HCT116 (cell line): Measurements from ENCODE around the gene TAF1C. TPM values are rescaled to one million over a fixed set of nuclear protein-coding genes. Genes with fewer than 3 reads are reported as not detected.

ENCODE experiments used
- ATAC-seq: fragments of 200-7000 bp; cut with Tn5 transposase; 2 replicates; pipeline ENCODE4 v1.9.1; 2020; ENCODE audit warnings: mild to moderate bottlenecking, moderate library complexity
- BruUV-seq: library from RNA; stranded (reverse); fragments of 400-500 nt; replicated peaks from 2 replicates; lab custom pipeline; 2021; lab: Mats Ljungman, UMichigan
- CTCF ChIA-PET: fragments of 300-600 bp; sonication (Branson Sonifier 250); formaldehyde crosslinking; loops from one replicate; lab custom pipeline; 2021; ENCODE audit warnings: antibody characterized with exemption; lab: Charles Lee
- POLR2A ChIA-PET: fragments of 300-600, 350-600 bp; sonication (Branson Sonifier 250); formaldehyde crosslinking; loops from one replicate; lab custom pipeline; 2021; ENCODE audit warnings: antibody characterized with exemption; lab: Charles Lee
- RAD21 ChIA-PET, 2 experiments: fragments of 300-600 bp; sonication (Branson Sonifier 250); formaldehyde crosslinking; loops; one replicate each; lab custom pipeline; 2023; ENCODE audit warnings: low total read pairs in 2 of 2; ENCODE audit not compliant: uncharacterized antibody in 2 of 2, unreplicated experiment in 2 of 2, low non-redundant PET in 1 of 2; lab: Charles Lee
- DNase-seq: peaks from one replicate; pipeline ENCODE4 v3.0.0-alpha.2; 2010; ENCODE audit warnings: low read depth, low spot score
- H2AFZ ChIP-seq: fragments of 200-600 bp; shearing (Covaris generic), sonication (generic); 2 replicates; pipeline ENCODE4 v1.6.1; 2017; ENCODE audit warnings: low read depth, mixed run types, mixed read lengths, antibody characterized with exemption, low read length; ENCODE audit not compliant: poor library complexity, severe bottlenecking
- H3K27ac ChIP-seq: 2 replicates; pipeline ENCODE4 v1.5.1; 2012; ENCODE audit warnings: low read depth, low read length
- H3K27me3 ChIP-seq: fragments of 200-600 bp; sonication (generic); 2 replicates; pipeline ENCODE4 v1.6.1; 2016; ENCODE audit warnings: mixed run types, low read length, mixed read lengths; ENCODE audit not compliant: insufficient read depth
- H3K36me3 ChIP-seq, 2 experiments: fragments of 200-500 bp in 1 of 2; fragments of 200-600 bp in 1 of 2; sonication (Bioruptor generic) in 1 of 2; sonication (generic) in 1 of 2; 2 replicates each; pipeline versions ENCODE4 v1.5.1 to v1.6.1; 2014 to 2016; ENCODE audit warnings: low read length in 2 of 2, inconsistent platforms in 1 of 2, mixed read lengths in 1 of 2, mixed run types in 1 of 2; ENCODE audit not compliant: insufficient read depth in 2 of 2, control insufficient read depth in 1 of 2
- H3K4me1 ChIP-seq, 2 experiments: fragments of 200-600 bp in 1 of 2; sonication (generic) in 1 of 2; 2 replicates each; pipeline versions ENCODE4 v1.5.1 to v1.6.1; 2012 to 2017; ENCODE audit warnings: low read length in 2 of 2, inconsistent platforms in 1 of 2, mild to moderate bottlenecking in 1 of 2, mixed read lengths in 1 of 2, mixed run types in 1 of 2, moderate library complexity in 1 of 2; ENCODE audit not compliant: insufficient read depth in 2 of 2, control insufficient read depth in 1 of 2
- H3K4me2 ChIP-seq: fragments of 200-600 bp; sonication (generic); 2 replicates; pipeline ENCODE4 v1.6.1; 2017; ENCODE audit warnings: mixed run types, low read length, mixed read lengths
- H3K4me3 ChIP-seq, 2 experiments: fragments of 200-600 bp in 1 of 2; sonication (generic) in 1 of 2; replicated peaks in 1 of 2; 2 replicates each; pipeline ENCODE4 v1.5.1; 2011 to 2016; ENCODE audit warnings: low read length in 2 of 2, control low read depth in 1 of 2, low read depth in 1 of 2, mild to moderate bottlenecking in 1 of 2, mixed read lengths in 1 of 2, mixed run types in 1 of 2
- H3K79me2 ChIP-seq: fragments of 200-600 bp; sonication (generic); 2 replicates; pipeline ENCODE4 v1.6.1; 2017; ENCODE audit warnings: mild to moderate bottlenecking, mixed run types, low read length, moderate library complexity, mixed read lengths; ENCODE audit not compliant: insufficient read depth
- H3K9ac ChIP-seq: fragments of 200-600 bp; sonication (generic); 2 replicates; pipeline ENCODE4 v1.6.1; 2016; ENCODE audit warnings: low read length, mixed read lengths
- H3K9me2 ChIP-seq: fragments of 200-600 bp; sonication (generic), shearing (Covaris generic); 2 replicates; pipeline ENCODE4 v1.6.1; 2017; ENCODE audit warnings: mixed run types, mild to moderate bottlenecking, moderate library complexity; ENCODE audit not compliant: insufficient read depth
- H3K9me3 ChIP-seq, 2 experiments: fragments of 200-500 bp in 1 of 2; fragments of 200-600 bp in 1 of 2; sonication (Bioruptor generic) in 1 of 2; sonication (generic) in 1 of 2; 2 replicates each; pipeline ENCODE4 v1.6.1; 2014 to 2017; ENCODE audit warnings: low read length in 2 of 2, mixed read lengths in 2 of 2, inconsistent platforms in 1 of 2, low read depth in 1 of 2, mild to moderate bottlenecking in 1 of 2, mixed run types in 1 of 2, moderate library complexity in 1 of 2; ENCODE audit not compliant: control insufficient read depth in 1 of 2, insufficient read depth in 1 of 2
- H4K20me1 ChIP-seq: fragments of 200-600 bp; sonication (generic), shearing (Covaris generic); 2 replicates; pipeline ENCODE4 v1.6.1; 2017; ENCODE audit warnings: mixed run types, mild to moderate bottlenecking, moderate library complexity; ENCODE audit not compliant: insufficient read depth
- CBX3 ChIP-seq: IDR thresholded peaks from 2 replicates; pipeline ENCODE4 v1.6.1; 2012; ENCODE audit warnings: low read depth
- CEBPB ChIP-seq: IDR thresholded peaks from 2 replicates; pipeline ENCODE4 v1.6.1; 2012; ENCODE audit warnings: low read depth
- ELF1 ChIP-seq: IDR thresholded peaks from 2 replicates; pipeline ENCODE4 v1.6.1; 2012; ENCODE audit warnings: low read depth, borderline replicate concordance
- EZH2 ChIP-seq: fragments of 200-600 bp; sonication (generic); IDR thresholded peaks from 2 replicates; pipeline ENCODE4 v1.6.1; 2017; ENCODE audit warnings: antibody characterized with exemption, mixed run types
- POLR2A ChIP-seq: IDR thresholded peaks from 2 replicates; pipeline ENCODE4 v1.7.0; 2011; ENCODE audit warnings: borderline replicate concordance; ENCODE audit not compliant: insufficient read depth, insufficient read length; ENCODE audit errors: extremely low read depth
- REST ChIP-seq: IDR thresholded peaks from 2 replicates; pipeline ENCODE4 v1.6.1; 2012; ENCODE audit warnings: low read depth
- SP1 ChIP-seq: IDR thresholded peaks from 2 replicates; pipeline ENCODE4 v1.6.1; 2012; ENCODE audit warnings: low read depth
- SRF ChIP-seq: IDR thresholded peaks from 2 replicates; pipeline ENCODE4 v1.6.1; 2012; ENCODE audit warnings: low read depth
- TCF7L2 ChIP-seq: IDR thresholded peaks from 2 replicates; pipeline ENCODE4 v1.7.0; 2011; ENCODE audit warnings: borderline replicate concordance, inconsistent platforms; ENCODE audit not compliant: insufficient read depth, insufficient read length; ENCODE audit errors: extremely low read depth
- YY1 ChIP-seq: IDR thresholded peaks from 2 replicates; pipeline ENCODE4 v1.6.1; 2011; ENCODE audit warnings: low read length, low read depth, moderate library complexity, mild to moderate bottlenecking; ENCODE audit not compliant: insufficient replicate concordance; ENCODE audit errors: extremely low read depth
- ZFX ChIP-seq: fragments of 450-650 bp; IDR thresholded peaks from 2 replicates; pipeline ENCODE4 v1.6.1; 2017
- ZNF274 ChIP-seq: fragments of 200-500 bp; sonication (Bioruptor generic); IDR thresholded peaks from 2 replicates; pipeline ENCODE4 v1.6.1; 2014; ENCODE audit warnings: mild to moderate bottlenecking, low read depth, low read length, inconsistent platforms
- intact Hi-C: fragments of 100-400 bp; cut with micrococcal nuclease; formaldehyde crosslinking; loops from 2 replicates; pipeline ENCODE4 v1.10.0; 2022
- total RNA-seq: library from RNA; stranded (reverse); gene quantifications from one replicate; pipeline ENCODE4 v1.2.1, GENCODE V29; 2021; ENCODE audit not compliant: unreplicated experiment

The TAF1C gene
- total RNA-seq, 1 experiment from 2014 or later = 76.3 TPM

GRCh38 chr16:84194018-84194417, 7.2 kb upstream of the TAF1C start:
- no peak for DNase-seq
- Histone ChIP-seq H3K27ac (no peak overlapping the region), H3K9ac (no peak overlapping the region), H3K4me3 (no peak overlapping the region), H3K79me2 (no peaks in the 10 kb centered on the region), H3K9me2 (no peaks in the 10 kb centered on the region), H3K9me3 (no peaks in the 10 kb centered on the region), H2AFZ (no peak overlapping the region), H3K4me1 (peaks cover 0 to 7% of the 10 kb centered on the region in 2 experiments; a peak in 1 of 4 replicates), H3K36me3 (no peaks in the 10 kb centered on the region), H4K20me1 (no peaks in the 10 kb centered on the region), H3K4me2 (no peak overlapping the region), H3K27me3 (no peaks in the 10 kb centered on the region)
- POLR2A ChIA-PET = no interaction called here
- no TSS peak for BruUV-seq
- RAD21 ChIA-PET = no interaction called here
- CTCF ChIA-PET = interaction anchor here (1.0 kb wide), 1 partner anchor 114 kb away, joined by 3 read pairs; no protein-coding TSS in a partner anchor
- no peak for ATAC-seq
- no peak for TF ChIP-seq TCF7L2
- no peak for TF ChIP-seq ZNF274
- no peak for TF ChIP-seq ELF1
- no peak for TF ChIP-seq ZFX
- no peak for TF ChIP-seq CBX3
- TF ChIP-seq POLR2A = no peak
- TF ChIP-seq EZH2 = no peak
- no peak for TF ChIP-seq SRF
- no peak for TF ChIP-seq YY1
- no peak for TF ChIP-seq CEBPB
- no peak for TF ChIP-seq REST
- no peak for TF ChIP-seq SP1
- intact Hi-C loops = no loop called here
